GM12873 (cell line): Measurements from ENCODE around the gene NTNG1.
A peak's percentile ranks its signal among the peaks of the same experiment; 100 is the strongest.

Experiments
- CTCF ChIP-seq: IDR thresholded peaks from 2 replicates; pipeline ENCODE4 v1.5.1; 2012; ENCODE audit warnings: low read depth, mild to moderate bottlenecking, moderate library complexity, low read length, control low read depth; ENCODE audit not compliant: insufficient read depth; ENCODE audit errors: missing control alignments

NTNG1 gene

GRCh38 chr1:107184888-107185287 lies 44.0 kb downstream of the NTNG1 start:
- no peak for TF ChIP-seq CTCF

GRCh38 chr1:107187399-107187798 lies 46.6 kb downstream of the NTNG1 start:
- no peak for TF ChIP-seq CTCF

GRCh38 chr1:107188160-107188559 lies 47.3 kb downstream of the NTNG1 start:
- no peak for TF ChIP-seq CTCF

- TF ChIP-seq CTCF = no peak
Observed at GRCh38 chr1:107194380-107194779, 53.5 kb downstream of the NTNG1 start.

DNA sequence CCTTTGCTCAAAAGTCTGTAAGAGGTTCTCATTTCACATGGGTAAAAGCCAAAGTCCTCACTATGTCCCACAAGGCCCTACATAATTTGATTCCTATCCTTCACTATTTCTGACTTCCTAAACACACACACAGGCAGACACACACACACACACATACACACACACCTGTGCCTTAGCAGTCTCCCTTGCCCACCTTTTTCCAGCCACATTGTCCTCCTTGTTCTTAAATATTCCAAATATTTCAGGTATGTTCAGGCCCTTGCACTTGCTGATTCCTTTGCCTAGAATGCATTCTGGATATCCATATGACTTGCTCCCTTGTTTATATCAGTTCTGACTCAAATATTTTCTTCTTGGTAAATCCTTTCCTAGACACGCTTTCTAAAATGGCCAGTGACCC lies 54.6 kb downstream of the NTNG1 start:
- no peak for TF ChIP-seq CTCF

GRCh38 chr1:107196973-107197562 lies 56.2 kb downstream of the NTNG1 start:
- peak; percentile 73 for TF ChIP-seq CTCF

GRCh38 chr1:107198561-107198960 lies 57.7 kb downstream of the NTNG1 start:
- TF ChIP-seq CTCF = no peak
